ENCODE results near the gene LZIC.
"Not testable (repeated sequence)": the region's sequence is repeated elsewhere in the genome, so short reads cannot be mapped to it uniquely, and the experiment has no call there.

Gene LZIC

DNA sequence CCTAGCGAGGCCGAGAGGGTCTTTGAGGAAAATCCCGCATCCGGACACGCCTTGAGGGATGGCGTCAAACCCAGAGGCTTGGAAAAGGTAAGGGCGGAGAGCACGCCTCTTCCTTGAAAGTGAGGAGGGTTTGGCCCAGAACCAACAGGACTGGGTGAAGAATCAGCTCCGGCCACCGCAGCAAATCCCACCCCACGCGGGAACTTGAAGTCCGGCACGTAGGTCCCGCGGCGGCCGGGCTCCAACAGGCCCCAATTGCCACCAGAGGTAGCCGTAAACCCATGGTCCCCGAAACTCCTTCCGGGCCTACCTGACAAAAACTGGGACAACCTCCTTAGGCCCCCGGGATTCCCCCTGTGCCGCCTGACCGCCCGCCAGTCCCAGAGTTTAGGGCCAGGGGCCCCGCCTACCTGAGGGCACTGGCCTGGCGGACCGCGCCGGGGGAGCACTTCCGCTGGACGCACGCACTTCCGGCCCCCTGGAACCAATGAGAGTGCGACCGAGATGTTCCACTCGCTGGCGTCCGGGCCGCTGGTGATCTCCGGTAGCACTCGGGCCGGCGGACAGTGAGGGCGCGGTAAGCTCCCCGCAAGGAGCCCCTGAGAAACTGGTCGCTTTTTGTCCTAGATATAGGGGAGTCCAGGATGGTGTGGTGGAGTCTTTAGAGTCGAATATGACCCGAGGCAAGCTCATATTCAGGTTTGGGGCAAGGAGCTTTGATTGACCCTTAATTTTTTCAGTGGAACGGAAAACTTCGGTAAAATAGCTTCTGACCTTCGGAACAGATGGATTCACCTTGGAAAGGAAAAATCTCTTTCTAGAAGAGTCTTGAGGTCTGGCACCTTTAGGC, at the start of gene LZIC, which contains the start of gene NMNAT1:
Gene LZIC, minus strand, starts transcription at position 453 of the 850 bp plus-strand sequence. CDS start 6,772 bp downstream, outside the sequence.
Gene NMNAT1, plus strand, starts transcription at position 537 of the 850 bp plus-strand sequence. CDS start 28,599 bp downstream, outside the sequence.
- in situ Hi-C loops (cut with MboI; ENCODE audit: low sequenced_read_pairs): loop anchor here (5.0 kb wide), 1 partner anchor 66 kb away; no protein-coding TSS in a partner anchor

DNA sequence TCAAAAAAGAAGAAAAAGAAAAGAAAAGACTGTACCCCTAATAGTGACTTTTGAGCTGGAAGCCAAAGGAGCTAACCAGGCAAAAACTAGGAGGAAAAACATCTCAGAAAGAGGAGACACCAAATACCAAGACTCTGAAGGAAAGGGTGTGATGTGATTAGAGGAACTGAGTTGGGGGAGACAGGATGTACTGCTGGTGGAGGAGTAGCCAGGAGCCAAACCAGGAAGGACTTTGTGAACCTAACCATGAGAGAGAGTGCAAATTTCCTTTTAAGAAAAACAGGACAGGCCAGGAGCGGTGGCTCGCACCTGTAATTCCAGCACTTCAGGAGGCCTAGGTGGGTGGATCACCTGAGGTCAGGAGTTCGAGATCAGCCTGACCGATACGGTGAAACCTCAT, 49.7 kb upstream of the LZIC start:
- in situ Hi-C loops (cut with MboI; ENCODE audit: low sequenced_read_pairs): no loop called here

DNA sequence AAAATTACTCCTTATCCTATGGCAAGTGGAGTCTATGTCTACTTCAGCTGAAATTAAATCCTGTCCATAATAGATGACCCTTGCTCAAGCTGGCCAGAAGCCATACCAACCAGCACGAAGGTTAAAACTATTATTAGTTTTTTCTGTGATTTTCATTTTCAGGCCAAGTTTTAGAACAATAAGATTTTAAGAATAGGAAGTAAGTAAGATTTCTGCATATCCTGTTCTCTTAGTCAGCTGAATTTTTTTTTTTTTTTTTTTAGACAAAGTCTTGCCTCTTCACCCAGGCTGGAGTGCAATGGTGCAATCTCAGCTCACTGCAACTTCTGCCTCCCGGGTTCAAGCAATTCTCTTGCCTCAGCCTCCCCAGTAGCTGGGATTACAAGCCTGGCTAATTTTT, 47.8 kb upstream of the LZIC start:
- in situ Hi-C loops (cut with MboI; ENCODE audit: low sequenced_read_pairs): no loop called here

DNA sequence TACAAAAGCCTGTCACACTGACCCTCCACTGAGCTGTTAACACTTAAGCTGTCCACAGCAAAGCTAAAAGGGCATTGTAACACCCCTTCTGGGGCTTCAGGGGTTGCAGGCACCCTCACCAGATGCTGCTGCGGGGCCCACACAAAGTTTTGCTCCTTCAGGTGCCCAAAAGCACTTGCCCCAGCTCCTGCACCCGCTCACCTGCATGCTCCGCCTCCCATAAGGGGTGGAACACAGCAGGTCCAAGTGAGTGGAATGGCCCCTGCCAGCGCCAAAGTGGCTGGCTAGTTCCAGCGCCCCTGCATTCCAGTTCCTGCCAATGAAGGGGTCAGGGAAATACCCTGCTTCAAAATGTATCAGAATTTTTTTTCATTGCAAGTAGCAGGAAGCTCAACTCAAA, 46.6 kb upstream of the LZIC start:
- in situ Hi-C loops (cut with MboI; ENCODE audit: low sequenced_read_pairs): no loop called here

DNA sequence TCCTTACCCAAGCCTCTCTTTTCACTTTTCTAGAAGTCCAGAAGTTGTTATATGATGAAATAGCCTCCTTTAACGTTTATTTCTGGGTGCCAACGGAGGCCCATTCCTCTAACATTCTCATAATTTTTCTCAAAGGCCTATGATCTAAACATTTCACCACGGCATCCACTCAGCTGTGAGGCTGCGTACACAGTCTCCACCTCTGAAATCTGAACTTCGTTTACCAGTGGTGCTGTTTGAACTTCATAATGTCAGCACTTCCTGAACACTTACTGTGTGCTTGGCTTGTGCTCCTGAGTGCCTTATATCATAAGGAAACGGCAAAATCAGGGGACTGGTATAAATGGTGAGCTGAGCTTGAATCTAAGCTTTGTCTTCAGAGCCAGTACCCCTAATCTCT, 41.8 kb upstream of the LZIC start:
- in situ Hi-C loops (cut with MboI; ENCODE audit: low sequenced_read_pairs): no loop called here

DNA sequence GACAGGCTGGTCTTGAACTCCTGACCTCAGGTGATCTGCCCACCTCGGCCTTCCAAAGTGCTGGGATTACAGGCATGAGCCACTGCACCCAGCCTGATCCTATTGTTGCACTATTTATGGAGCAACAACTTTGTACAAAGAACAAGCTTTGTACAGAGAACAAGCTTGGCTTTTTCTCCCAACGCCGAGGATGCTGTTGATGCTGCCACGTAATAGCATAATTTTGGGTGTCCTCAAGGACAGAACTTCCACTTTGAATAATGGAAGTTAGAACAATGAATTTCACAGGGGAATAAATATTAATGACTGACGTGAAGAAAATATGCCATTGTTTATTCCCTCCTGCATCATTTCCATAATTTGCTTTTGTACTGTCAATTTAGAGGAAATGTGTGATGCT, 41.1 kb upstream of the LZIC start:
- in situ Hi-C loops (cut with MboI; ENCODE audit: low sequenced_read_pairs): no loop called here

DNA sequence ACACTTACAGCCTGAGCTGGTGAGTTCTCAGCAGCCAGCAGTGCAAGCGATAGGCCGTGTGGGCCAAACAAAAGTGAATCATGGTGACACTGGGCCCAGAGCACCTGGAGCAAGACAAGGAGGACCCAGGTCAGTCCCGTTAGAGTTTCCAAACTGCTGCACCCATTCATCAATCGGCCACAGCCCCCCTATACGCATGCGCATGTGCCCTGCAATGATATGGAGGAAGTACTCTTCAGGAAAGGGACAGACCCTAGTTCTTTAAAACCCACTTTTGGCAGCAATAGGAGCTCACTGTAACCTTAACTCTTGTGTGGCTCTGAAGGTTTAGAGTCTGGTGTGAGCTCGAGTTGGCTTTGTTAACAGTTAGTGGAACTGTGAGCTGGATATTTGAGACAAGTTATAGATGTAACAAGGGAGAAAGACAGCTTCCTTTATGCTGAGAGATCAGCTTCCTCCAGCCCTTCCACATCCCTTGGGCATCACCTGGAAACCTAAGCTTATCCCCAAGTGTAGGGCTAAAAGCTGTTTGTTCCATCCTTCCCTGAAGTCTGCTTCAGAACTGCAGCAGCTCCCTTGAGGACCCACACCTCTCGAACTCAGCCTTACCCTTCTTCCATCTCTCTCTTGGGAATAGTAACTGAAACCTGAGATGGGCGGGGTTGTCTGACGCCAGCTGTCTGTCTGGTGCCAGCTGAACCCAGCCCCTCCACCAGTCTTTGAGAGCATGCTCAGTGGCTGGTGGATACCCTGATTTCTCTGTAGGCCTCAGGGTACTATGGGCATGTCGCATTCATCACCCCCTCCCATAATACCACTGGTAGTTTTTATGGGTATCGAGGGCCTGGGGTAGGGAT, 17.7 kb upstream of the LZIC start:
- in situ Hi-C loops (cut with MboI; ENCODE audit: low sequenced_read_pairs): no loop called here

DNA sequence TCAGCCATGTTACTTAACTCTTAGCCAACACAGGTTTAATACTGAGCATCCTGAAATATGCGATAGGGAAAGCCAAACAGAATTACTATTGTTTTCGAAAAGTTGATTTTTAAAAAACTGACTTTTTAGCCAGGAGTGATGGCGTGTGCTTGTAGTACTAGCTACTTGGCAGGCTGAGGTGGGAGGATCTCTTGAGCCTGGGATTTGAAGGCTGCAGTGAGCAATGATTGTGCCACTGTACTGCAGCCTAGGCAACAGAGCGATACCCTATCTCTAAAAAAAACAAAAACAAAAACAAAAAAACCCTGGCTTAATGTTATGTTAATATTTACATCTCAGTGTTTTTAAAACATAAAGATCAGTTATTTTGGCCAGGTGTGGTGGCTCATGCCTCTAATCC, 16.8 kb upstream of the LZIC start:
- in situ Hi-C loops (cut with MboI; ENCODE audit: low sequenced_read_pairs): no loop called here

DNA sequence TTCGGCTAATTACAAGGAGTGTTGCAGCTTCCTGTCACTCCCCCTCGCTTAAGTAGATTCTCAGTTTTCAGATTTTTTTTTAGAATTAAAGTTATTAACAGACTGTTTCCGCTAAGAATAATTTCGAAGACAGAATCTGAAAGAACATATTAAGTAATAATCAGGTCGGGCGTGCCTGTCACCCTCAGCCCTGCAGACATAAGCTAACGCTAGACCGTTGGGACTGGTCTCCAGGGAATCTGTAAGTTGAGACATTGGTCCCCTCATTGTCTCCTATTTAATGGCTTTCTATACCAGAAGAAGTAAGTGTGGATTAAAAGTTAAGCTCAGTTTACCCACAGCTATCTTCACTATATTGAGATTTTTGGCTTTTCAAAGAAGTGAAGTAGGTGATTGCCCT, 14.5 kb upstream of the LZIC start:
- in situ Hi-C loops (cut with MboI; ENCODE audit: low sequenced_read_pairs): no loop called here

DNA sequence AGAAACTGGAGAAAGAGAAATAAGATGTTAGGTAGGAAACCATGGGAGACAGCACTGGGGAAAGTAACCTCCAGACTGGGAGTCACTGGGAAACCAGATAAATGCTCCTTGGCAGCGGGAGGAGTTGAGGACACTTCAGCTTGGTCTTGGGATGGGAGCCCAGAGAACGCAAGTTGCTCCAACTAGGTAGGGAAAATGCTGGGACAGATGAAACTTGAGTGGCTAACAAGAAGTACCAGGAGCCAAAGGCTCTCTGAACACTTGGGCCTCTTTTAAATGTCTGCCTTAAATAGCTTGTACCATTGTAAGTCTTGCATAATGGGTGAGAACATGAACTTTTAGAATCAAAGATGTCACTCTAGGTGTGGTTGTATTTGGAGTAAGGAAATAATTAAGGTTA, 3.1 kb upstream of the LZIC start:
- in situ Hi-C loops (cut with MboI; ENCODE audit: low sequenced_read_pairs): no loop called here

DNA sequence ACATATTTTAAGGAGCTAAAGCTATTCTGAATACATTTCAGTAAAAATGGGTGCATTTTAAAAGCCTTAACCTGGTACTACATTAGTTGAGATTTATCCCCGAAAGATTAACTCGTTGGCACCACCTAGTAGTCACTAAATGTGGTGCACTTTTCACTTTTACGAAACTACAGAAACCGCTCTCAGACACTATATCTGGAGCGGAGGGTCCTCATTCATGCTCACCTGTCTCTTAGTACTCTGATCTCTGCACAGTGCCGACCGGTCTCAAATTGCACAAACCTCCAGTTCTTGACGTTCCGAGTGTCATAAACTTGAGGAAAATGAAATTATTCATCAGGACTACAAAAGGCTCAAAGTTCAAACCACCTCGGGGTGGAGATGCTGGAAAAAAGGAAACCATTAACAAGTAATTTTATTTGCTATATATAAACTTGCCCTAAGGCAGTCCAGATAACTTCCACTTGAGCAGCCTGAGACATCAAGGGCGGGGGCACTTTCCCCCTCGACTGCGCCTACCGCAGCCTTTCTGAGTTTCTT, 722 bp downstream of the LZIC start:
- in situ Hi-C loops (cut with MboI; ENCODE audit: low sequenced_read_pairs): loop anchor here (5.0 kb wide), 1 partner anchor 65 kb away; no protein-coding TSS in a partner anchor

DNA sequence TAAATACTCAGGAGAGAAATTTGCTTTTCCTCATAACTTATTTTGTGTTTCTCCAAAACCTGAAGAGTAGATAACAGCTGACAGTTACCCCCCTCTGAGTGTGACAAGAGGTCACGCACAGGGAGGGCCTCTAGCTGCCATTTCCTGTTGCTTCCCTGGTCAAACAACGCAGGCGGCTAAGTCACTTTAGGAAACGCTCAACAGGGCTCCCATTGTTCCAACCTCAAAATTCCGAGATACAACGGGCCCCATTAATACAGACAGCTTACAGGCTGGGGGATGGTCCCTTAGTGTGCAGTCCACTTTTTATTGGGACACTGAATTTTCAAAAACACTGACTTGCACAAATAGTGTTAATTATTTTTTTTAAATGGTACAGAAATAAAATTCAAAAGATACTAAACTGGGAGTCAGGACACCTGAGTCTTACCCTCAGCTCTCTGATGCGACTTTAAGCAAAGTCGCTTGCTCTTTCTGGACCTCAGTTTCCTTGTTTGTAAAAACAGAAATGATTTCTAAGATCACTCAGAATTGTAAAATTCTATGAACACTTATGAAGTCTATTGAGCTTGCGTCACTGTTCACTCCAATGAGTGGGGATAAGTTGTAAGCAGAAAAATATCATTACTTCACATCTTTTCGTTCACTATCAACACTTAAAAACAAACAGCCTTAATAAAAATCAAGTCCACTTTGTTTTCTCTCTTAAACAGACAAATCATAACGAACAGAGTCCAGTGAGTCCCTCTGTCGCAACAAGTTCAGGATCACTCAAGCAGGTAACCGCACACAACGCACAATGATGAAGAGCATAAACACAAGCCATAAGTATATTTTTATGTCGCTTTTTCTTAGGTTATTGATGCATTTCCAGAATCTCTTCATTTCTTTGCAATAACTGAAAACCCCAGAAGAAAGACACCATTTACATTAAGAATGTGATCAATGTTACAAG, 13.5 kb downstream of the LZIC start:
- in situ Hi-C loops (cut with MboI; ENCODE audit: low sequenced_read_pairs): no loop called here

DNA sequence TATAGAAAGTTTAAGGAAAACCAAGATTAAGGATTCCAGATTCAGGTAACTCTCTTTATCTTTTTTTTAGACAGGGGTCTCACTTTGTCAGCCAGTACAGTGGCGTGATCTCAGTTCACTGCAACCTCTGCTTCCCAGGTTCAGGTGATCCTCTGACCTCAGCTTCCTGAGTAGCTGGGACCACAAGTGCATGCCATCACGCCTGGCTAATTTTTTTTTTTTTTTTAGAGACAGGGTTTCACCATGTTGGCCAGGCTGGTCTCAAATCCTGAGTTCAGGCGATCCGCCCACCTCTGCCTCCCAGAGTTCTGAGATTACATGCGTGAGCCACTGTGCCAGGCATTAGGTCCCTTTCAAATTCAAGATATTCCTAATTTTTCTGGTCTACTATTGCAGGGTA, 15.9 kb downstream of the LZIC start:
- in situ Hi-C loops (cut with MboI; ENCODE audit: low sequenced_read_pairs): no loop called here

DNA sequence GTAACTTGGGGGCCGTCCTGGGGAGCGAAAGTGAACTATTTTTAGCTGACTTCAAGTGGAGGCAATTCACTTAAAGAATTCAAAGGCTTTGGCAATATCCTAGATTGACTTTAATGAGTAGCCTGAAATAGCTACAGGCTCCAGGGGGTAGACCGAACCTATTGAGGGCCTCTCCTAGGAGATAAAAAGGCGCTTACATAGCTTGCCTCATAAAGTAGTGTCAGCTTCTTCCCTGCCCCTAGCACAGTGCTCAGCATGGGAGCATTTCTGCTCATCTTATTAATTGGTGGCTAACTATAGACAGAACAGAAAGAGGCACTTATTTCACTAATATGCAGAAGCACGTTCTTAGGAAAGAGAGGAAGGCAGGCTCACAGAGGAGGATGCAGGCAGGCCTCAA, 20.8 kb downstream of the LZIC start:
- in situ Hi-C loops (cut with MboI; ENCODE audit: low sequenced_read_pairs): no loop called here

DNA sequence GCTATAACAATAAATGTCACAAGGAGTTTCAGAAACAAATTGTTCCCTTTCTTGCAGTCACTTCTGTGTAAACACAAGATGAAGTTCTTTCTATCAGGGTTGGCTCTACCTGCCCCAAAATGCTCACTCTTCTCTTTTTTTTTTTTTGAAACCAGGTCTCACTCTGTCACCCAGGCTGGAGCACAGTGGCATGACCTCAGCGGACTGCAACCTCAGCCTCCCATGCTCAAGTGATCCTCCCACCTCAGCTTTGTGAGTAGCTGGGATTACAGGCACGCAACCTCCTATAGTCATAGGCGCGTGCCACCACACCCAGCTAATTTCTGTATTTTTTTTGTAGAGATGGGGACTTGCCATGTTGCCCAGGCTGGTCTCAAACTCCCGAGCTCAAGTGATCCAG, 22.6 kb downstream of the LZIC start:
- in situ Hi-C loops (cut with MboI; ENCODE audit: low sequenced_read_pairs): no loop called here

DNA sequence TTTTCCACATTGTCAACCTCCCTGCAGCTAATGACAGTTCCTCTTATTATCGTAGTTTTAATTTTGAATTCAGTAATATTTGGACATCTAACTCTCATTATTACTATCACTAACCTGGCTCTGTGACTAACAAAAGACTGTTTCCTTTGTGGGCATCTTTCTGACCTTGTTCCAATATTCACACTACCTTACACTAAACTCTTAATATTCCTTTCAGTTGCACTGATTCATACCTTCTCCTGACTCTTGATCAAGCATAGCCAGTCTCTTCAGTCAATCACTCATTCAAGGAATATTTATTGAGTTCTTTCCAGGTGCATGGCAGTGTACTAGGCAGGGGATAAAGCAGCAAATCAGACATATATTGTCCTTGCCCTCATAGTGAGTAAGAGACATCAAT, 25.3 kb downstream of the LZIC start:
- in situ Hi-C loops (cut with MboI; ENCODE audit: low sequenced_read_pairs): no loop called here

DNA sequence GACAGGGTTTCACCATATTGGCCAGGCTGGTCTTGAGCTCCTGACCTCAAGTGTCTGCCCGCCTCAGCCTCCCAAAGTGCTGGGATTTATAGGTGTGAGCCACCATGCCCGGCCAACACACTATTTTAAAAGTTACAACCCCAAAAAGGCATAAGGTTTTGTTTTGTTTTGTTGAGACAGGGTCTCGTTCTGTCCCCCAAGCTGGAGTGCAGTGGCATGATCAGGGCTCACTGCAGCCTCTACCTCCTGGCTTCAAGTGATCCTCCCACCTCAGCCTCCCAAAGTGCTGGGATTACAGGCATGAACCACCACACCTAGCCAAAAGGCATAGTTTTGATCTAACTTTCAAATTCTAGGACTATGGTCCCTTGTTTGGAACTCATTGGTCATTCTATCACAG, 25.7 kb downstream of the LZIC start:
- in situ Hi-C loops (cut with MboI; ENCODE audit: low sequenced_read_pairs): not testable (repeated sequence)

DNA sequence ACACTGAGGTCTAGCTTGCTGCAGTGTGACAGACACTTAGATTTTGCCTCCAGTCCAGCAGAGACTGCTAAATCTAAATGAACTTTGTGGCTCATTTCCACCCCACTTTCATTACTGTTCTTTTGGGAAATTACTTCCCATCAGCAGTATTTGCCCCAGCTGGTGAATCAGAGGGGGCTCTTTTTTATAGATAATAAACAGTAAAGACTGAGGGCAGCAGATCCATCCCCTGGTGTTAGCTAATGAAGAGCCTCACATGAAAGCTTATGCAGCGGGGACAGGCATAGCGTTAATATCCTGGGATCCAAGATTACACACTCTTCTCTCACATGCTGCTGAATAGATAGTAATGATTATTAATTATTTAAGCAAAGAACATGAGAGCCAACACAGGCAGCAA, 26.7 kb downstream of the LZIC start:
- in situ Hi-C loops (cut with MboI; ENCODE audit: low sequenced_read_pairs): no loop called here

DNA sequence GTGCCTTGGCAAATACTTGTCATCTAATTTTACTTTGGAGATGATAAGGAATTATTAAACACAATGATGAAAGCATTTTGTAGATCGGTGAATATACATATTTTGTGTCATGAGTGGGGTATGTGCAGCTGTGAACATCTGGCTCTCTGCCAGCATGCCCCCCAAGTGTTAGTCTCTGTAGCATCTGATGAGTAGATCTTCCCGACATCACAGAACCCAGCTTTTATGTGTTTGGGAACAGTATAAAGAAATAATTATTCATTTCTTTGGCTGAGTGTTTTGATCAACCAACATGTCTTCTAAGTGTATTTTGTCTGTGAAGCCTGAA, 28.6 kb downstream of the LZIC start:
- in situ Hi-C loops (cut with MboI; ENCODE audit: low sequenced_read_pairs): no loop called here

DNA sequence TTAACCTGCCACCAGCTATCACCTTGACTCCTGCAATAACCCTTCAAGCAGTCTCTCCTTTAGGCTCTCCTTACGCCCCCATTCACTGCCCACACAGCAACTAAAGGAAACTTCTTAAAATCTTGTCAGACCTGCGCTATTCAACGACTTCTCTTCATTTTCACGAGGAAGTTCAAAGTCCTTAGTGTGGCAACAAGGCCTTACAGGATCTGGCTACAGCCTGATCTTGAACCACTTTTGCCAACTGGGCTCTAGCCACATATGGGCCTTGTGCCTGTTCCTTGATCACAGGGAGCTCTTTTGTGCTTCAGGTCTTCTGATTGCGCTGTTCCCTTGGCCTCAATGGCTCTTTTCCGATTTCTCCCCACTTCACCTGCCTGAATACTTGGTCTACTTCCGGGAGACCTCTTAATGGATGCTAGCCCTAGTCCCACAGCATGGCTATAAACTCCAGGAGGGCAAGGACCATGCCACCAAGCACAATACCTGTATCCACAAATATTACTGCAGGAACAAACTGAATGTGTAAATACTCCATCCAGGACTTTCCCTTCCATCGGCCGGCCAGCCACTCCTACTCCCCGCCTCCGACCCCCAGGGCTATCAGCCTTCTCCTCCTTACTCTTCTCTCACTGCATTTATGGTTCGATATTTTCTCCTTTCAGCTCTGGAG, 30.8 kb downstream of the LZIC start:
- in situ Hi-C loops (cut with MboI; ENCODE audit: low sequenced_read_pairs): no loop called here

Data from HL-60/S4 treated with phorbol 12-myristate 13-acetate at 8.2 ng/mL for 4 days and 3 days (cell line).